ENCODE measurements around the gene SIL1. TPM values are rescaled to one million over a fixed set of nuclear protein-coding genes. Genes with fewer than 3 reads are reported as not detected.

SIL1 gene
- total and polyA plus RNA-seq, 2 donors (not counting 3 experiments of a cell fraction or from before 2014, with no cell fraction given): 47.6 to 67.2 TPM

DNA sequence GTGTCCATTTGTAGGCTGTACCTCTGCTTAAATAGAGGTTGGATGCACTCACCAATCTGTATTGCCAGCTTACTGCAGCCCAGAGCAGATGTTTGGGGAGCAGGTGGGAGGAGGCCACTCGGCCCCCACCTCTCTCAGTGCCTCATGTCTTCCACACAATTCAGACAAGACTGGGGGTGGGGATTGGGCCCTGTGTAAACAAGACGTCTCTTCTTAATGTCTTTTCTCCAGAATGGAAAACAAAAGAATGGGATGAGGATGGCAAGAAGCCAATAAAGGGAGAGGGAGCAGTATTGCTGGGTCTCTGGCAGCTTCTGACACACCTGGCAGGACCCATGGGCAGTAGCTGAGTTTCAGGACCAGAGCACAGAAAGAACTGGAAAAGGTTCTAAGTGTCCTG lies 64.9 kb downstream of the SIL1 start:
- TF ChIP-seq FOS (IDR thresholded peaks at IDR 0.05; ENCODE audit: borderline replicate concordance, insufficient read depth, low read length) (no peak), EZH2 (IDR thresholded peaks at IDR 0.05; ENCODE audit: borderline replicate concordance, low read depth, low read length, severe bottlenecking) (no peak), MYC (IDR thresholded peaks at IDR 0.05; ENCODE audit: low read depth, low read length) (no peak), POLR2A (IDR thresholded peaks at IDR 0.05; ENCODE audit: low read depth, low read length) (no peak), JUN (IDR thresholded peaks at IDR 0.05; ENCODE audit: borderline replicate concordance, insufficient read depth, insufficient read length, low read depth) (no peak), GATA2 (IDR thresholded peaks at IDR 0.05; ENCODE audit: insufficient read depth, insufficient read length, low read depth, low read length) (no peak)
- TF ChIP-seq, protein P1, sequence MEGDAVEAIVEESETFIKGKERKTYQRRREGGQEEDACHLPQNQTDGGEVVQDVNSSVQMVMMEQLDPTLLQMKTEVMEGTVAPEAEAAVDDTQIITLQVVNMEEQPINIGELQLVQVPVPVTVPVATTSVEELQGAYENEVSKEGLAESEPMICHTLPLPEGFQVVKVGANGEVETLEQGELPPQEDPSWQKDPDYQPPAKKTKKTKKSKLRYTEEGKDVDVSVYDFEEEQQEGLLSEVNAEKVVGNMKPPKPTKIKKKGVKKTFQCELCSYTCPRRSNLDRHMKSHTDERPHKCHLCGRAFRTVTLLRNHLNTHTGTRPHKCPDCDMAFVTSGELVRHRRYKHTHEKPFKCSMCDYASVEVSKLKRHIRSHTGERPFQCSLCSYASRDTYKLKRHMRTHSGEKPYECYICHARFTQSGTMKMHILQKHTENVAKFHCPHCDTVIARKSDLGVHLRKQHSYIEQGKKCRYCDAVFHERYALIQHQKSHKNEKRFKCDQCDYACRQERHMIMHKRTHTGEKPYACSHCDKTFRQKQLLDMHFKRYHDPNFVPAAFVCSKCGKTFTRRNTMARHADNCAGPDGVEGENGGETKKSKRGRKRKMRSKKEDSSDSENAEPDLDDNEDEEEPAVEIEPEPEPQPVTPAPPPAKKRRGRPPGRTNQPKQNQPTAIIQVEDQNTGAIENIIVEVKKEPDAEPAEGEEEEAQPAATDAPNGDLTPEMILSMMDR (IDR thresholded peaks at IDR 0.05; ENCODE audit: extremely low read depth in 1 of 2, insufficient read depth in 1 of 2, low read depth in 1 of 2, low read length in 2 of 2): no peak
- TF ChIP-seq, protein P2, sequence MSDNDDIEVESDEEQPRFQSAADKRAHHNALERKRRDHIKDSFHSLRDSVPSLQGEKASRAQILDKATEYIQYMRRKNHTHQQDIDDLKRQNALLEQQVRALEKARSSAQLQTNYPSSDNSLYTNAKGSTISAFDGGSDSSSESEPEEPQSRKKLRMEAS (IDR thresholded peaks at IDR 0.05; ENCODE audit: insufficient read depth, insufficient read length): no peak
- Histone ChIP-seq H2AFZ (ENCODE audit: low read depth, low read length) (no peak overlapping the region), H3K4me2 (ENCODE audit: insufficient read depth, low read length) (no peak overlapping the region), H3K9me3 (replicated peaks; ENCODE audit: control insufficient read depth, insufficient read depth, low read length) (no peaks in the 10 kb centered on the region), H3K9ac (replicated peaks; ENCODE audit: extremely low read depth, insufficient read depth, low read length) (no peak overlapping the region), H3K36me3 (ENCODE audit: control insufficient read depth in 2 of 2, extremely low read depth in 1 of 2, insufficient read depth in 2 of 2, low read length in 2 of 2) (no peaks in the 10 kb centered on the region), H3K4me1 (ENCODE audit: control insufficient read depth, extremely low read depth, insufficient read depth, low read length) (no peaks in the 10 kb centered on the region), H3K27me3 (ENCODE audit: control insufficient read depth in 2 of 2, insufficient read depth in 2 of 2, low read length in 2 of 2) (no peaks in the 10 kb centered on the region), H3K9me1 (replicated peaks; ENCODE audit: control insufficient read depth, extremely low read depth, insufficient read depth, low read length) (no peaks in the 10 kb centered on the region), H3K27ac (ENCODE audit: insufficient read depth, low read depth, low read length) (no peak overlapping the region), H4K20me1 (replicated peaks; ENCODE audit: control insufficient read depth, extremely low read depth, insufficient read depth, low read length) (no peaks in the 10 kb centered on the region), H3K4me3 (replicated peaks in 1 of 3; ENCODE audit: insufficient read depth in 1 of 3, low read depth in 1 of 3, low read length in 3 of 3) (no peak overlapping the region), H3K79me2 (ENCODE audit: control insufficient read depth, insufficient read depth, low read length) (no peaks in the 10 kb centered on the region)
- no peak for FAIRE-seq
- BruUV-seq (replicated peaks): no TSS peak
- CTCF ChIA-PET: no interaction called here
- POLR2A ChIA-PET: no interaction called here
- DNase-seq (ENCODE audit: low read depth, low spot score): peak; percentile 39
- dilution Hi-C loops (cut with MboI; ENCODE audit: extremely low pct_ligation_motif_present, low sequenced_read_pairs): no loop called here
- intact Hi-C loops (cut with micrococcal nuclease): no loop called here
